GM18858 (cell line): ENCODE measurements around the gene EEF1A1.
"Not testable (repeated sequence)": the region's sequence is repeated elsewhere in the genome, so short reads cannot be mapped to it uniquely, and the experiment has no call there.

Source experiments
- ATAC-seq: cut with Tn5 transposase; IDR thresholded peaks from one replicate; pipeline ENCODE4 v1.9.1; 2021; ENCODE audit not compliant: unreplicated experiment

The EEF1A1 gene

DNA sequence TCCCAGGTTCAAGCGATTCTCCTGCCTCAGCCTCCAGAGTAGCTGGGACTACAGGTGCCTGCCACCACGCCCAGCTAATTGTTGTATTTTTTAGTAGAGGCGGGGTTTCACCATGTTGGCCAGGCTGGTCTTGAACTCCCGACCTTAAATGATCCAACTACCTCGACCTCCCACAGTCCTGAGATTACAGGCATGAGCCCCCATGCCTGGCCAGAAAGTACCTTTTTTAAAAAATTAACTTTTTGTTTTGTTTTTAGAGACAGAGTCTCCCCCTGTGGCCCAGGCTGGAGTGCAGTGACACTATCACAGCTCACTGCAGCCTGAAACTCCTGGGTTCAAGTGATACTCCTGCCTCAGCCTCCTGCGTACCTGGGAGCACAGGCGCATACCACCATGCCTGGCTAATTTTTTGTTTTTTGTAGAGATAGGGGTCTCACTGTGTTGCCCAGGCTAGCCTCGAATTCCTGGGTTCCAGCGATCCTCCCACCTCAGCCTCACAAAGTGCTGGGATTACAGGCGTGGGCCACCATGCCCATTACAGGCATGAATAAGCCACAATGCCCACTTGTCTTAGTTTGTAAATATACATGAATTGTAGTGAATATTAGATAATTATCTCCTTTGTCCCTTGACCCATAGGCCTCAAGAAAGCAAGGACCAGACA lies 17.4 kb upstream of the EEF1A1 start:
- no peak for ATAC-seq

DNA sequence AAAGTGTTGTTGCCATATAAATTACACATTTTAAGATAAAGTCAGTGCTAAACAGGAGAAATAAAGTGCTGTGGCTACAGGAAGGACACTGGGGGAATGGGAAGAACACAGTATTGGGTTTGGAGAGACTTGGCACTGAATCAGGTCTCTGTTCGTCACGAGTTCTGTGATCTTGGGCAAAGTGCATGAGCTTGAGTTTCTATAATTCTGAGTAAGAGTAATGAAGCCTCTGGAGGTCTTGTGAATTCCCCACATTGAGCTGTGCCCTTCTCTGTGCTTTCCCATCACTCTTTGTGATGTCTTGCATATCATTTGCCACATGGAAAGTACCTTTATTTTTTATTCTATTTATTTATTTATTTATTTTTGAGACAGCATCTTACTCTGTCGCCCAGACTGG lies 16.8 kb upstream of the EEF1A1 start:
- peak; percentile 47 for ATAC-seq

DNA sequence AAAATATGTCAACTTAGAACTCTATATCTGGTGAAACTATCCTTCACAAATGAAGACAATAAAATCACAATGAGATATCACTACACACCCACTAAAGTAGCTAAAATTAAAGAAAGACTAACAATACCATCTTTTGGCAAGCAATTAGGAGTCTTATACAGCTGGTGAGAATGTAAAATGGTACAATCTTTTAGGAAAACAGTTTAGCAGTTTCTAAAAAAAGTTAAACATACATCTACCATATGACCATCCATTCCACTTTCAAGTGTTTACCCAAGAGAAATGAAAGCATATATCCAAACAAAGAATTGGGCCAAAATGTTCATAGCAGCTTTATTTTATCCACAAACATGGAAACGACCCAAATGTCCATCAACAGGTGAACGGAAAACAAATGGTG lies 13.8 kb upstream of the EEF1A1 start:
- no peak for ATAC-seq

- ATAC-seq = no peak
Measured at GRCh38 chr6:73532293-73532692, 11.5 kb upstream of the EEF1A1 start.

DNA sequence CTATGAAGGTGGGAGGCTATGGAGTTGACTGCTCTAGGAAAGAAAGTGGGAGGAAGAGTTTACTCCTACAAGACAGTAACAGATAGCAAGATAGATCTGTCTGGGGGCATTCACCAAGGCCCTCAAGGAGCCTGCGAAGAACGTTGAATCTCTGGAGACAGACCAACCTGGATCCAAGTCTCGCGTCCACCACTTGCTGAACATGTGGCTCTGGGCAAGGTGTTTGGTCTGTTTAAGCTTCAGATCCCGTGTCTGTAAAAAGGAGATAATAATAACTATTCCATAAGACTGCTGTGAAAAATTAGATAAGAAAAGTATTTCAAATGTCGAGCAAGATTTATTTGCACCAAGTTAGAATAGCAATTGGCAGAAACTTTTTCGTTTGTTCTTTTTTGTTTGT lies 8.1 kb upstream of the EEF1A1 start:
- ATAC-seq = no peak

DNA sequence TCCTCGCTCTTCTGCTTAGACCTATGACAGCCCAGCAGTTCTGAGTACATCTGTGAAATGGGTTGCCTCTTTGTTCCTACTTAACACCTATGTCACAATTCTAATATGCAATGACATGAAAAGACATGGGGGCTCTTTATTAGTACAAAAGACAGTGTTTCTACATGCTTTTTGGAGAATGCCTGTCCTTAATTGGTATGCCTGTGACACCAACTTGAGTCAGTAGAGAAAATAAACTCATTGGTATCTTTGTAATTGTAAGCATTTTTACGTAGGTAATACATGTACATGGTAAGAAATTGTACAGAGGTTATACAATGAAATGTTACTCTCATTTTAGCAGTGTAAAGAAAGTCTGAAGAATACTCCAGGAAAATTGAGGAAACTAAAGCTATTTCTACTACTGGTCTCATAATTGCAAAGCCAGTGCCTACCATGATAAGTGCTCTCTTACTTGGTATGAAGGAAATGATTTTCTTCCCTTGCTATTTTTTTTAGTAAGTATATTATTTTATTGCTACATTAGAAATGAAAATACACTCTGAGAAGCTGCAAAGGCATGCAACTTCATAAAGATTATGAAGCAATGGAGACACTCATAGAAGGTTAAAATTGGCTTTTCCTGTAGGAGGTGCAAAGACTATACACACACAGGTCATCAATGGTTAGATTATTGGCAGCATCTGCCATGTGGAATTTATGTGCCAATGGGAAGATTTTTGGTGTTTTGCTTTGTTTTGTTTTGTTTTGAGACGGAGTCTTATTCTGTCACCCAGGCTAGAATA lies 4.9 kb upstream of the EEF1A1 start:
- ATAC-seq = no peak

GRCh38 chr6:73523434-73524123 lies 2.7 kb upstream of the EEF1A1 start:
- peak; percentile 52 for ATAC-seq

GRCh38 chr6:73521351-73521985 lies 636 bp upstream of the EEF1A1 start:
- peak; percentile 20 for ATAC-seq

GRCh38 chr6:73519926-73520687 lies 725 bp downstream of the EEF1A1 start:
- ATAC-seq = no peak

DNA sequence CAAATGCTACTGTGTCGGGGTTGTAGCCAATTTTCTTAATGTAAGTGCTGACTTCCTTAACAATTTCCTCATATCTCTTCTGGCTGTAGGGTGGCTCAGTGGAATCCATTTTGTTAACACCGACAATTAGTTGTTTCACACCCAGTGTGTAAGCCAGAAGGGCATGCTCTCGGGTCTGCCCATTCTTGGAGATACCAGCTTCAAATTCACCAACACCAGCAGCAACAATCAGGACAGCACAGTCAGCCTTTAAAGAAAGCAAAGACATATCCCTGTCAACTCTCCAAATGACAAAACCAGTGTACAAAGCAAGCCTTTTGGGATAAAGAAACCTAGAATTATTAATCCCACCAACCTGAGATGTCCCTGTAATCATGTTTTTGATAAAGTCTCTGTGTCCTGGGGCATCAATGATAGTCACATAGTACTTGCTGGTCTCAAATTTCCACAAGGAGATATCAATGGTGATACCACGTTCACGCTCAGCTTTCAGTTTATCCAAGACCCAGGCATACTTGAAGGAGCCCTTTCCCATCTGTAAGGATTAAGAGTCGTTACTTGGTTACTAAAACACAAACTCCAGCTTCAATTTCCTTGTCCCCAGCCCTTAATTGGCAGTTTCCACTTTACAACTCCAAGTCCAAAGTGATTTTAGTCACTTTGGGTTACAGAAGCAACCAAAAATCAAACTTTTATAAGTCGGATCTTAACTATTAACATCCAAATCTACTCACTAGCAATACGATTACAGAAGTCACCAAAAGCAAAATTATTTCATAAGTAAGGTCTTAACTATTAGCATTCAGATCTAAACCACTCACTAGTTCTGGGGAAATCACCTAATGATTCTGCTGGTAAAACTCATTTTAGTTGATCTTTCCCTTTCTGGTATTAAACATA lies 1.6 kb downstream of the EEF1A1 start:
- not testable (repeated sequence) for ATAC-seq

- not testable (repeated sequence) for ATAC-seq
Measured at GRCh38 chr6:73518100-73518981, 2.5 kb downstream of the EEF1A1 start.

DNA sequence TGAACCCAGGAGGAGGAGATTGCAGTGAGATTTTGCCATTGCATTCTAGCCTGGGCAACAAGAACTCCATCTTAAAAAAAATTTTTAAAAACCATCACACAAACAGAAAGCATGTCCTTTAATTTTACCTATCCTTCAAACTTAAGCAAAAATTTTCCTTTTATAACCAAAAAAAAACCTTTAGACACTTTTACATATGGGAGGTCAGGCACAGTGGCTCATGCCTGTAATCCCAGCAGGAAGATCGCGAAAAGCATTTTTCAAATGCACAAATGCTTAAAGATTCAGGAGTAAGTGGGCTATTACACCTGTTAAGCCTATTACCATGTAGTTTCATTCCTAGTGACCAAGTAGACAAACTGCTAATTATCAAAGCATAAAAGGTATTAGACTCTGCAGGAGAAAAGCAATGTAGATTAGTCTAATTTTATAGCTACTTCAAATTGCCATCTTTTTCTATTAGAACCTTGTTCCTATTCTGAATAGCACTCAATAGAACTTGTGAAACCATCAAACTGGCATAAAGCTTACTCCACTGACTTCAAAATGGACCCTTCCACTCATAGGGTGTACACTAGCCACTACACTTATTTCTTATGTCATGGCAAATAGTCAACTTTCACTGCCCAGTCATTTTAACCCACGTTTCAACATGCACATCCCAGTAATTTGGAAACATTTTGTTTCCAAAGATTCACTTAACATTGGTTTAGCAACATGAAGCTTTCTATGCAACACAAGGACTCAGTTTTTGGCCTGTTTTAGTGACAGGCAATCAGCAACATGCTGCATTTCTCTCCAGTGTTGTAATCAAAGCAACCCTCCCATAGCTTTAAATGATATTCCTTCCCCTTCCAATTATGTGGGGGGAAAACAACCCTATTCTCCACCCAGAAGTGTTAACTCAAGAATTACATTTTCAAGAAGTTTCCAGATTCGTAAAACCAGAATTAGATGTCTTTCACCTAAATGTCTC lies 4.0 kb downstream of the EEF1A1 start:
- ATAC-seq = no peak

- peak; percentile 32 for ATAC-seq
Measured at GRCh38 chr6:73515204-73515655, 5.6 kb downstream of the EEF1A1 start.

- no peak for ATAC-seq
Measured at GRCh38 chr6:73514746-73515110, 6.1 kb downstream of the EEF1A1 start.

- ATAC-seq = no peak
Measured at GRCh38 chr6:73513496-73513854, 7.4 kb downstream of the EEF1A1 start.

- no peak for ATAC-seq
Measured at GRCh38 chr6:73511796-73512195, 9.0 kb downstream of the EEF1A1 start.

DNA sequence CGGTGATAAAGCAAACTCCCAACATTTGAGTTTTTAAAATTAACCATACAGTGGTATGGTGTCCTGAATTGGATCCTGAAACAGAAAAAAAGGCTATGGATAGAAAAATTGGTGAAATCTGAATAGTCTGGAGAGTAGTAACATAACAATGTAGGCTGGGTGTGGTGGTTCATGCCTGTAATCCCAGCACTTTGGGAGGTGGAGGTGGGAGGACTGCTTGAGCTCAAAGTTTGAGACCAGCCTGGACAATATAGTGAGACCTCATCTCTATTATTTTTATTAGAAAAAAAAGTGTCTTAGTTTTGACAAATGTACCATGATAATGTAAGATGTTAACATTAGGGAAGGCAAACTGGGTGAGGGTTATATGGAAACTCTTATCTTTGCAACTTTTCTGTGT lies 11.0 kb downstream of the EEF1A1 start:
- no peak for ATAC-seq

DNA sequence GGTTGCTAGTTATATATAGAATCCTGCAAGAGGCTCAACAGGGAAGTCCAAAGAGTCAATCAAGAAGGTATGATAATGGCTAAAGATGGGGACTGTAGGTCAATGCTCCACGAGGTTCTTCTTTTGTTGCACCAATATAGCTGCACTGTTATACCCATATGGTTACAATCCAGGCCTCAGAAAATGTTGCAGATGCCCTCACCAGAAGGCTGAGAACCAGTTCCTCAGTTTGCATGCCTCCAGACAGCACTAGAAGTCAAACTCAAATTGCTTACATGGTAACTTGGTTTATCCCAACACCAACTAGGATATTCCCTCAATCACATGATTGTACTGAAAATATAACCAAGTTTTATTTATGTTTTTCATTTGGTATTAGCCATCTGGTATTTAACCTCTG lies 12.1 kb downstream of the EEF1A1 start:
- ATAC-seq = no peak
